K562 (cell line): Measurements from ENCODE around the gene APLNR. TPM values are rescaled to one million over a fixed set of nuclear protein-coding genes. Genes with fewer than 3 reads are reported as not detected.
A peak's percentile ranks its signal among the peaks of the same experiment; 100 is the strongest.

Experiments
- CXXC5 ChIP-seq: fragments of 250-450 bp; sonication (Bioruptor Pico); IDR thresholded peaks from 2 replicates; pipeline ENCODE4 v1.8.0; 2022; ENCODE audit warnings: inconsistent platforms, mild to moderate bottlenecking, moderate library complexity
- DMBX1 ChIP-seq: fragments of 250-450 bp; sonication (Bioruptor Pico); IDR thresholded peaks from 2 replicates; pipeline ENCODE4 v1.8.0; 2022; ENCODE audit warnings: inconsistent platforms, mild to moderate bottlenecking, moderate library complexity, borderline replicate concordance
- FOXJ2 ChIP-seq: fragments of 200-800 bp; sonication (Bioruptor generic); IDR thresholded peaks from 2 replicates; pipeline ENCODE4 v1.6.1; 2016; ENCODE audit warnings: missing genetic modification characterization, missing compliant biosample characterization
- MAFG ChIP-seq: fragments of 450-650 bp; conservative IDR thresholded peaks from 2 replicates; pipeline ENCODE4 v1.6.1; 2016; ENCODE audit warnings: missing genetic modification characterization, missing compliant biosample characterization
- MAFK ChIP-seq: IDR thresholded peaks from 2 replicates; pipeline ENCODE4 v1.6.1; 2011; ENCODE audit warnings: low read length, improper control_type of control experiment
- NELFE ChIP-seq: IDR thresholded peaks from 2 replicates; pipeline ENCODE4 v1.6.1; 2011; ENCODE audit warnings: mild to moderate bottlenecking; ENCODE audit not compliant: insufficient read depth, insufficient read length
- NKRF ChIP-seq: fragments of 450-650 bp; IDR thresholded peaks from 2 replicates; pipeline ENCODE4 v1.6.1; 2016; ENCODE audit warnings: borderline replicate concordance
- SIN3B ChIP-seq: fragments of 450-650 bp; IDR thresholded peaks from 2 replicates; pipeline ENCODE4 v1.6.1; 2017; ENCODE audit warnings: low read depth, mild to moderate bottlenecking, moderate library complexity
- SMAD1 ChIP-seq: fragments of 150-350 bp; IDR thresholded peaks from 2 replicates; pipeline ENCODE4 v1.6.1; 2014; ENCODE audit warnings: low read length, low read depth; ENCODE audit not compliant: partially characterized antibody
- ZC3H8 ChIP-seq: fragments of 450-650 bp; IDR thresholded peaks from 2 replicates; pipeline ENCODE4 v1.6.1; 2017
- ZNF431 ChIP-seq: sonication (generic); formaldehyde crosslinking; IDR thresholded peaks from 2 replicates; pipeline ENCODE4 v1.8.0; 2022; ENCODE audit warnings: mild to moderate bottlenecking, missing genetic modification reagents
- ZNF707 ChIP-seq: fragments of 250-450 bp; sonication (Bioruptor Pico); conservative IDR thresholded peaks from 2 replicates; pipeline ENCODE4 v1.8.0; 2022; ENCODE audit warnings: inconsistent platforms, mild to moderate bottlenecking, moderate library complexity
- polyA plus RNA-seq, 8 experiments: library from polyadenylated mRNA; depleted of rRNA in 4 of 8; stranded (reverse) in 5 of 8; unstranded in 3 of 8; fragments of >200 nt; fragmentation: Nextera tagmentation in 2 of 8; fragmentation: Illumina TruSeq in 1 of 8; extraction: Ambion mirVana in 2 of 8; extraction: Trizol in 1 of 8; gene quantifications; 2 replicates each; pipeline versions ENCODE4 v1.2.1 to v1.2.3, GENCODE V29; 2011 to 2014; ENCODE audit warnings: inconsistent platforms in 1 of 8, missing spikeins in 1 of 8
- total RNA-seq, 7 experiments: library from RNA; depleted of rRNA in 6 of 7; stranded (reverse); fragments of >200 nt in 6 of 7; fragmentation: Illumina TruSeq in 2 of 7; extraction: Trizol in 2 of 7; gene quantifications; 2 replicates each; pipeline versions ENCODE4 v1.2.1 to v1.2.3, GENCODE V29; 2011 to 2021; ENCODE audit warnings: low replicate concordance in 1 of 7
- TF ChIP-seq, protein P1 (sequence below): fragments of 200-800 bp; sonication (Bioruptor generic); IDR thresholded peaks from 2 replicates; pipeline ENCODE4 v1.6.1; 2017; ENCODE audit warnings: missing genetic modification characterization, missing compliant biosample characterization
- TF ChIP-seq, protein P2 (sequence below): sonication (generic); formaldehyde crosslinking; IDR thresholded peaks from 2 replicates; pipeline ENCODE4 v1.5.0; 2020; ENCODE audit warnings: missing genetic modification reagents
- TF ChIP-seq, protein P3 (sequence below): sonication (generic); formaldehyde crosslinking; IDR thresholded peaks from 2 replicates; pipeline ENCODE4 v1.8.0; 2023; ENCODE audit warnings: missing genetic modification reagents, mild to moderate bottlenecking, borderline replicate concordance
- TF ChIP-seq, protein P4 (sequence below): fragments of 450-650 bp; formaldehyde crosslinking; IDR thresholded peaks from 2 replicates; pipeline ENCODE4 v1.4.0; 2020; ENCODE audit warnings: mild to moderate bottlenecking, mixed read lengths

APLNR gene
- total and polyA plus RNA-seq, 9 of the 15 experiments (the other 6 are each of a cell fraction or from before 2014, with no cell fraction given), result 0.15 to 2.0 (median 0.65) TPM

- TF ChIP-seq NKRF, result no peak
- TF ChIP-seq ZC3H8, result no peak
- TF ChIP-seq, protein P1, sequence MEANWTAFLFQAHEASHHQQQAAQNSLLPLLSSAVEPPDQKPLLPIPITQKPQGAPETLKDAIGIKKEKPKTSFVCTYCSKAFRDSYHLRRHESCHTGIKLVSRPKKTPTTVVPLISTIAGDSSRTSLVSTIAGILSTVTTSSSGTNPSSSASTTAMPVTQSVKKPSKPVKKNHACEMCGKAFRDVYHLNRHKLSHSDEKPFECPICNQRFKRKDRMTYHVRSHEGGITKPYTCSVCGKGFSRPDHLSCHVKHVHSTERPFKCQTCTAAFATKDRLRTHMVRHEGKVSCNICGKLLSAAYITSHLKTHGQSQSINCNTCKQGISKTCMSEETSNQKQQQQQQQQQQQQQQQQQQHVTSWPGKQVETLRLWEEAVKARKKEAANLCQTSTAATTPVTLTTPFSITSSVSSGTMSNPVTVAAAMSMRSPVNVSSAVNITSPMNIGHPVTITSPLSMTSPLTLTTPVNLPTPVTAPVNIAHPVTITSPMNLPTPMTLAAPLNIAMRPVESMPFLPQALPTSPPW (CRISPR knock-in tag), result 0 out of 2 replicates have a peak, but pooled peaks have one; percentile 16
- TF ChIP-seq, protein P2, sequence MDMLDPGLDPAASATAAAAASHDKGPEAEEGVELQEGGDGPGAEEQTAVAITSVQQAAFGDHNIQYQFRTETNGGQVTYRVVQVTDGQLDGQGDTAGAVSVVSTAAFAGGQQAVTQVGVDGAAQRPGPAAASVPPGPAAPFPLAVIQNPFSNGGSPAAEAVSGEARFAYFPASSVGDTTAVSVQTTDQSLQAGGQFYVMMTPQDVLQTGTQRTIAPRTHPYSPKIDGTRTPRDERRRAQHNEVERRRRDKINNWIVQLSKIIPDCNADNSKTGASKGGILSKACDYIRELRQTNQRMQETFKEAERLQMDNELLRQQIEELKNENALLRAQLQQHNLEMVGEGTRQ (CRISPR knock-in tag), result no peak
- TF ChIP-seq MAFG (tag), result 0 out of 2 replicates have a peak, but pooled peaks have one; percentile 37
- TF ChIP-seq, protein P3, sequence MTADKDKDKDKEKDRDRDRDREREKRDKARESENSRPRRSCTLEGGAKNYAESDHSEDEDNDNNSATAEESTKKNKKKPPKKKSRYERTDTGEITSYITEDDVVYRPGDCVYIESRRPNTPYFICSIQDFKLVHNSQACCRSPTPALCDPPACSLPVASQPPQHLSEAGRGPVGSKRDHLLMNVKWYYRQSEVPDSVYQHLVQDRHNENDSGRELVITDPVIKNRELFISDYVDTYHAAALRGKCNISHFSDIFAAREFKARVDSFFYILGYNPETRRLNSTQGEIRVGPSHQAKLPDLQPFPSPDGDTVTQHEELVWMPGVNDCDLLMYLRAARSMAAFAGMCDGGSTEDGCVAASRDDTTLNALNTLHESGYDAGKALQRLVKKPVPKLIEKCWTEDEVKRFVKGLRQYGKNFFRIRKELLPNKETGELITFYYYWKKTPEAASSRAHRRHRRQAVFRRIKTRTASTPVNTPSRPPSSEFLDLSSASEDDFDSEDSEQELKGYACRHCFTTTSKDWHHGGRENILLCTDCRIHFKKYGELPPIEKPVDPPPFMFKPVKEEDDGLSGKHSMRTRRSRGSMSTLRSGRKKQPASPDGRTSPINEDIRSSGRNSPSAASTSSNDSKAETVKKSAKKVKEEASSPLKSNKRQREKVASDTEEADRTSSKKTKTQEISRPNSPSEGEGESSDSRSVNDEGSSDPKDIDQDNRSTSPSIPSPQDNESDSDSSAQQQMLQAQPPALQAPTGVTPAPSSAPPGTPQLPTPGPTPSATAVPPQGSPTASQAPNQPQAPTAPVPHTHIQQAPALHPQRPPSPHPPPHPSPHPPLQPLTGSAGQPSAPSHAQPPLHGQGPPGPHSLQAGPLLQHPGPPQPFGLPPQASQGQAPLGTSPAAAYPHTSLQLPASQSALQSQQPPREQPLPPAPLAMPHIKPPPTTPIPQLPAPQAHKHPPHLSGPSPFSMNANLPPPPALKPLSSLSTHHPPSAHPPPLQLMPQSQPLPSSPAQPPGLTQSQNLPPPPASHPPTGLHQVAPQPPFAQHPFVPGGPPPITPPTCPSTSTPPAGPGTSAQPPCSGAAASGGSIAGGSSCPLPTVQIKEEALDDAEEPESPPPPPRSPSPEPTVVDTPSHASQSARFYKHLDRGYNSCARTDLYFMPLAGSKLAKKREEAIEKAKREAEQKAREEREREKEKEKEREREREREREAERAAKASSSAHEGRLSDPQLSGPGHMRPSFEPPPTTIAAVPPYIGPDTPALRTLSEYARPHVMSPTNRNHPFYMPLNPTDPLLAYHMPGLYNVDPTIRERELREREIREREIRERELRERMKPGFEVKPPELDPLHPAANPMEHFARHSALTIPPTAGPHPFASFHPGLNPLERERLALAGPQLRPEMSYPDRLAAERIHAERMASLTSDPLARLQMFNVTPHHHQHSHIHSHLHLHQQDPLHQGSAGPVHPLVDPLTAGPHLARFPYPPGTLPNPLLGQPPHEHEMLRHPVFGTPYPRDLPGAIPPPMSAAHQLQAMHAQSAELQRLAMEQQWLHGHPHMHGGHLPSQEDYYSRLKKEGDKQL, result no peak
- TF ChIP-seq DMBX1, result no peak
- no peak for TF ChIP-seq ZNF431 (CRISPR knock-in tag)
- TF ChIP-seq SIN3B, result no peak
- no peak for TF ChIP-seq NELFE
- TF ChIP-seq ZNF707 (CRISPR knock-in tag), result no peak
- TF ChIP-seq SMAD1, result peak; percentile 94
- TF ChIP-seq CXXC5 (CRISPR knock-in tag), result no peak
- peak; percentile 56; the same call in 1 of the 2 replicates for TF ChIP-seq FOXJ2 (tag)
- TF ChIP-seq, protein P4, sequence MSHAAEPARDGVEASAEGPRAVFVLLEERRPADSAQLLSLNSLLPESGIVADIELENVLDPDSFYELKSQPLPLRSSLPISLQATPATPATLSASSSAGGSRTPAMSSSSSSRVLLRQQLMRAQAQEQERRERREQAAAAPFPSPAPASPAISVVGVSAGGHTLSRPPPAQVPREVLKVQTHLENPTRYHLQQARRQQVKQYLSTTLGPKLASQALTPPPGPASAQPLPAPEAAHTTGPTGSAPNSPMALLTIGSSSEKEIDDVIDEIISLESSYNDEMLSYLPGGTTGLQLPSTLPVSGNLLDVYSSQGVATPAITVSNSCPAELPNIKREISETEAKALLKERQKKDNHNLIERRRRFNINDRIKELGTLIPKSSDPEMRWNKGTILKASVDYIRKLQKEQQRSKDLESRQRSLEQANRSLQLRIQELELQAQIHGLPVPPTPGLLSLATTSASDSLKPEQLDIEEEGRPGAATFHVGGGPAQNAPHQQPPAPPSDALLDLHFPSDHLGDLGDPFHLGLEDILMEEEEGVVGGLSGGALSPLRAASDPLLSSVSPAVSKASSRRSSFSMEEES, result no peak
- TF ChIP-seq MAFK, result peak; percentile 67
Measured at GRCh38 chr11:57251491-57252104, 14.5 kb upstream of the APLNR start (continued).
